ENCODE results near the gene TBX1. TPM values are rescaled to one million over a fixed set of nuclear protein-coding genes. Genes with fewer than 3 reads are reported as not detected.

Gene TBX1
- total RNA-seq, 1 donor from 2014 or later = 24.2 TPM

GRCh38 chr22:19745155-19746101 is 15.2 kb upstream of the TBX1 start:
- no peak for TF ChIP-seq CTCF (IDR thresholded peaks at IDR 0.05)

GRCh38 chr22:19746726-19747125 is 13.9 kb upstream of the TBX1 start:
- DNase-seq (ENCODE audit: extremely low spot score, unreplicated experiment) = no peak
- Mint-ChIP-seq H3K27me3 (ENCODE audit: unreplicated experiment) (no peaks in the 10 kb centered on the region), H3K9me3 (ENCODE audit: unreplicated experiment) (no peaks in the 10 kb centered on the region), H3K4me3 (ENCODE audit: unreplicated experiment) (no peak overlapping the region), H3K36me3 (ENCODE audit: unreplicated experiment) (no peaks in the 10 kb centered on the region), H3K4me1 (ENCODE audit: unreplicated experiment) (peaks cover 24% of the 10 kb centered on the region), H3K27ac (ENCODE audit: unreplicated experiment) (no peak overlapping the region)
- no peak for TF ChIP-seq CTCF (IDR thresholded peaks at IDR 0.05)

More at GRCh38 chr22:19745155-19746101, 15.2 kb upstream of the TBX1 start:
- no peaks in the 10 kb centered on the region for H3K9me3 Mint-ChIP-seq (ENCODE audit: unreplicated experiment)
- peaks cover 18% of the 10 kb centered on the region for H3K4me1 Mint-ChIP-seq (ENCODE audit: unreplicated experiment)
- no peaks in the 10 kb centered on the region for H3K27me3 Mint-ChIP-seq (ENCODE audit: unreplicated experiment)
- DNase-seq (ENCODE audit: extremely low spot score, unreplicated experiment) = no peak
- H3K27ac Mint-ChIP-seq (ENCODE audit: unreplicated experiment) = no peak overlapping the region
- no peak overlapping the region for H3K4me3 Mint-ChIP-seq (ENCODE audit: unreplicated experiment)
- no peaks in the 10 kb centered on the region for H3K36me3 Mint-ChIP-seq (ENCODE audit: unreplicated experiment)

- no peaks in the 10 kb centered on the region for H3K27me3 Mint-ChIP-seq (ENCODE audit: unreplicated experiment)
Measured at GRCh38 chr22:19747551-19747950, 13.0 kb upstream of the TBX1 start.

GRCh38 chr22:19748139-19748538 is 12.4 kb upstream of the TBX1 start:
- no peak overlapping the region for H3K4me3 Mint-ChIP-seq (ENCODE audit: unreplicated experiment)
- TF ChIP-seq CTCF (IDR thresholded peaks at IDR 0.05) = no peak
- peaks cover 23% of the 10 kb centered on the region for H3K4me1 Mint-ChIP-seq (ENCODE audit: unreplicated experiment)
- no peaks in the 10 kb centered on the region for H3K27me3 Mint-ChIP-seq (ENCODE audit: unreplicated experiment)
- H3K27ac Mint-ChIP-seq (ENCODE audit: unreplicated experiment) = no peak overlapping the region
- no peak for DNase-seq (ENCODE audit: extremely low spot score, unreplicated experiment)
- no peaks in the 10 kb centered on the region for H3K9me3 Mint-ChIP-seq (ENCODE audit: unreplicated experiment)
- no peaks in the 10 kb centered on the region for H3K36me3 Mint-ChIP-seq (ENCODE audit: unreplicated experiment)

More at GRCh38 chr22:19747551-19747950, 13.0 kb upstream of the TBX1 start:
- Mint-ChIP-seq H3K4me3 (ENCODE audit: unreplicated experiment) (no peak overlapping the region), H3K9me3 (ENCODE audit: unreplicated experiment) (no peaks in the 10 kb centered on the region), H3K4me1 (ENCODE audit: unreplicated experiment) (peaks cover 24% of the 10 kb centered on the region), H3K27ac (ENCODE audit: unreplicated experiment) (no peak overlapping the region), H3K36me3 (ENCODE audit: unreplicated experiment) (no peaks in the 10 kb centered on the region)
- no peak for TF ChIP-seq CTCF (IDR thresholded peaks at IDR 0.05)
- DNase-seq (ENCODE audit: extremely low spot score, unreplicated experiment) = no peak

GRCh38 chr22:19748991-19749664 is 11.4 kb upstream of the TBX1 start:
- TF ChIP-seq CTCF (IDR thresholded peaks at IDR 0.05) = no peak
- no peak for DNase-seq (ENCODE audit: extremely low spot score, unreplicated experiment)
- no peaks in the 10 kb centered on the region for H3K36me3 Mint-ChIP-seq (ENCODE audit: unreplicated experiment)
- H3K4me1 Mint-ChIP-seq (ENCODE audit: unreplicated experiment) = peaks cover 26% of the 10 kb centered on the region
- no peaks in the 10 kb centered on the region for H3K27me3 Mint-ChIP-seq (ENCODE audit: unreplicated experiment)
- H3K27ac Mint-ChIP-seq (ENCODE audit: unreplicated experiment) = no peak overlapping the region
- no peaks in the 10 kb centered on the region for H3K9me3 Mint-ChIP-seq (ENCODE audit: unreplicated experiment)
- H3K4me3 Mint-ChIP-seq (ENCODE audit: unreplicated experiment) = no peak overlapping the region
